Endothelial cell of umbilical vein (primary cell): ENCODE data around the gene ACSF3. TPM values are rescaled to one million over a fixed set of nuclear protein-coding genes. Genes with fewer than 3 reads are reported as not detected.

ENCODE experiments used
- BruUV-seq: library from RNA; stranded (reverse); fragments of 400-500 nt; replicated peaks from 2 replicates; lab custom pipeline; 2021; lab: Mats Ljungman, UMichigan
- CTCF ChIA-PET: fragments of 300-600, 350-600 bp; sonication (Branson Sonifier 250); formaldehyde crosslinking; loops from one replicate; lab custom pipeline; 2021; ENCODE audit warnings: antibody characterized with exemption, inconsistent platforms; lab: Charles Lee
- POLR2A ChIA-PET: fragments of 300-600, 350-600 bp; sonication (Branson Sonifier 250); formaldehyde crosslinking; loops from one replicate; lab custom pipeline; 2021; ENCODE audit warnings: antibody characterized with exemption, inconsistent platforms; lab: Charles Lee
- DNase-seq: peaks from one replicate; pipeline ENCODE4 v3.0.0-alpha.2; 2011; ENCODE audit warnings: low read depth, low spot score
- FAIRE-seq: peaks from 2 replicates; lab custom pipeline; 2011; peaks lifted over from hg19 to GRCh38; lab: Jason Lieb, UNC
- H2AFZ ChIP-seq: 2 replicates; pipeline ENCODE4 v1.6.0; 2012; ENCODE audit warnings: low read depth, low read length, control low read depth, inconsistent platforms
- H3K27ac ChIP-seq: 2 replicates; pipeline ENCODE4 v1.5.1; 2011; ENCODE audit warnings: low read depth, mild to moderate bottlenecking, control low read depth, low read length, moderate library complexity; ENCODE audit not compliant: insufficient read depth
- H3K27me3 ChIP-seq, 2 experiments: 2 replicates each; pipeline versions ENCODE4 v1.6.0 to v1.6.1; 2011; ENCODE audit warnings: low read length in 2 of 2, mixed read lengths in 1 of 2; ENCODE audit not compliant: control insufficient read depth in 2 of 2, insufficient read depth in 2 of 2
- H3K36me3 ChIP-seq, 2 experiments: 2 replicates in 1 of 2; 3 replicates in 1 of 2; pipeline ENCODE4 v1.5.1; 2011; ENCODE audit warnings: low read length in 2 of 2, mild to moderate bottlenecking in 1 of 2, moderate library complexity in 1 of 2; ENCODE audit not compliant: control insufficient read depth in 2 of 2, insufficient read depth in 2 of 2; ENCODE audit errors: extremely low read depth in 1 of 2
- H3K4me1 ChIP-seq: 3 replicates; pipeline ENCODE4 v1.5.1; 2011; ENCODE audit warnings: mild to moderate bottlenecking, low read length; ENCODE audit not compliant: control insufficient read depth, insufficient read depth; ENCODE audit errors: extremely low read depth
- H3K4me2 ChIP-seq: 2 replicates; pipeline ENCODE4 v1.6.1; 2011; ENCODE audit warnings: low read length, control low read depth, mixed read lengths; ENCODE audit not compliant: insufficient read depth
- H3K4me3 ChIP-seq, 3 experiments: fragments of 200-600 bp in 1 of 3; sonication (generic), shearing (Covaris generic) in 1 of 3; replicated peaks in 1 of 3; 2 replicates each; pipeline ENCODE4 v1.5.1; 2011 to 2016; ENCODE audit warnings: control low read depth in 3 of 3, low read length in 3 of 3, mild to moderate bottlenecking in 2 of 3, inconsistent platforms in 1 of 3, low read depth in 1 of 3, moderate library complexity in 1 of 3; ENCODE audit not compliant: insufficient read depth in 1 of 3
- H3K79me2 ChIP-seq: 2 replicates; pipeline ENCODE4 v1.6.0; 2012; ENCODE audit warnings: low read length, inconsistent platforms; ENCODE audit not compliant: control insufficient read depth, insufficient read depth
- H3K9ac ChIP-seq: replicated peaks from 2 replicates; pipeline ENCODE3; 2011; ENCODE audit warnings: low read length, control low read depth; ENCODE audit not compliant: insufficient read depth; ENCODE audit errors: extremely low read depth
- H3K9me1 ChIP-seq: replicated peaks from 3 replicates; pipeline ENCODE4 v1.6.0; 2011; ENCODE audit warnings: mild to moderate bottlenecking, low read length; ENCODE audit not compliant: control insufficient read depth, insufficient read depth; ENCODE audit errors: extremely low read depth
- H3K9me3 ChIP-seq: replicated peaks from 2 replicates; pipeline ENCODE4 v1.5.1; 2012; ENCODE audit warnings: low read length, inconsistent platforms; ENCODE audit not compliant: control insufficient read depth, insufficient read depth
- H4K20me1 ChIP-seq: replicated peaks from 2 replicates; pipeline ENCODE3; 2011; ENCODE audit warnings: mild to moderate bottlenecking, low read length; ENCODE audit not compliant: control insufficient read depth, insufficient read depth; ENCODE audit errors: extremely low read depth
- CTCF ChIP-seq, 2 donors: IDR thresholded peaks; 1 replicate in 1 of 2; 2 replicates in 1 of 2; pipeline ENCODE4 v1.5.1; 2011; ENCODE audit warnings: low read length in 2 of 2, mild to moderate bottlenecking in 2 of 2, moderate library complexity in 2 of 2, control low read depth in 1 of 2, inconsistent platforms in 1 of 2, low read depth in 1 of 2; ENCODE audit not compliant: insufficient read depth in 1 of 2; ENCODE audit errors: extremely low read depth in 1 of 2
- EZH2 ChIP-seq: IDR thresholded peaks from 2 replicates; pipeline ENCODE4 v1.6.1; 2012; ENCODE audit warnings: borderline replicate concordance, low read depth, mild to moderate bottlenecking, moderate library complexity, low read length, inconsistent platforms; ENCODE audit not compliant: severe bottlenecking
- FOS ChIP-seq: IDR thresholded peaks from 2 replicates; pipeline ENCODE4 v1.6.1; 2011; ENCODE audit warnings: mild to moderate bottlenecking, low read length, moderate library complexity, borderline replicate concordance; ENCODE audit not compliant: insufficient read depth
- GATA2 ChIP-seq: IDR thresholded peaks from 2 replicates; pipeline ENCODE4 v1.7.0; 2011; ENCODE audit warnings: low read depth, mild to moderate bottlenecking, moderate library complexity, mixed read lengths, low read length; ENCODE audit not compliant: insufficient read length, insufficient read depth
- JUN ChIP-seq: IDR thresholded peaks from 2 replicates; pipeline ENCODE4 v1.6.1; 2011; ENCODE audit warnings: borderline replicate concordance, low read depth; ENCODE audit not compliant: insufficient read length, insufficient read depth
- MAX ChIP-seq: IDR thresholded peaks from 2 replicates; pipeline ENCODE4 v1.6.1; 2011; ENCODE audit not compliant: insufficient read depth, insufficient read length
- MYC ChIP-seq: IDR thresholded peaks from one replicate; pipeline ENCODE4 v1.6.1; 2011; ENCODE audit warnings: mild to moderate bottlenecking, low read depth, low read length
- POLR2A ChIP-seq: IDR thresholded peaks from 2 replicates; pipeline ENCODE4 v1.6.1; 2012; ENCODE audit warnings: low read depth, mild to moderate bottlenecking, control low read depth, low read length
- POLR2AphosphoS5 ChIP-seq: IDR thresholded peaks from 2 replicates; pipeline ENCODE4 v1.6.1; 2012; ENCODE audit warnings: low read depth, mild to moderate bottlenecking, control low read depth, low read length, moderate library complexity; ENCODE audit not compliant: insufficient read depth
- dilution Hi-C: fragments of 300-500 bp; cut with MboI; formaldehyde crosslinking; loops from one replicate; pipeline ENCODE4 v1.15.0; 2019; ENCODE audit warnings: low sequenced_read_pairs; ENCODE audit not compliant: extremely low pct_ligation_motif_present
- intact Hi-C: fragments of 100-400 bp; cut with micrococcal nuclease; formaldehyde crosslinking; loops from one replicate; pipeline ENCODE4 v1.10.0; 2022
- polyA plus RNA-seq, 4 experiments: library from polyadenylated mRNA; depleted of rRNA in 3 of 4; stranded (reverse) in 3 of 4; unstranded in 1 of 4; fragments of >200 nt; gene quantifications; 2 replicates each; pipeline versions ENCODE4 v1.2.1 to v1.2.3, GENCODE V29; 2011 to 2012; ENCODE audit warnings: missing spikeins in 1 of 4
- total RNA-seq: library from RNA; stranded (reverse); gene quantifications from 2 replicates; pipeline ENCODE4 v1.2.3, GENCODE V29; 2021

The ACSF3 gene
- total and polyA plus RNA-seq, 2 donors (not counting 3 experiments of a cell fraction or from before 2014, with no cell fraction given): 18.6 to 33.2 TPM

- BruUV-seq: no TSS peak
- Histone ChIP-seq H3K4me3 (no peak overlapping the region), H3K9me1 (no peaks in the 10 kb centered on the region), H3K27me3 (no peaks in the 10 kb centered on the region), H3K9ac (no peak overlapping the region), H3K4me2 (no peak overlapping the region), H3K36me3 (peaks cover 0 to 3% of the 10 kb centered on the region in 2 experiments), H3K27ac (no peak overlapping the region), H4K20me1 (no peaks in the 10 kb centered on the region), H2AFZ (no peak overlapping the region), H3K9me3 (no peaks in the 10 kb centered on the region), H3K79me2 (no peaks in the 10 kb centered on the region), H3K4me1 (no peaks in the 10 kb centered on the region)
- DNase-seq (no peak), FAIRE-seq (no peak)
- POLR2A ChIA-PET: no interaction called here
- dilution Hi-C loops (loop anchor here (25.0 kb wide), 1 partner anchor 178 kb away; no protein-coding TSS in a partner anchor), intact Hi-C loops (no loop called here)
- TF ChIP-seq EZH2: no peak
- TF ChIP-seq POLR2A: no peak
- no peak for TF ChIP-seq JUN
- no peak for TF ChIP-seq MYC
- no peak for TF ChIP-seq GATA2
- no peak for TF ChIP-seq POLR2AphosphoS5
- TF ChIP-seq CTCF (IDR thresholded peaks at IDR 0.05; ENCODE audit: extremely low read depth in 1 of 2, insufficient read depth in 1 of 2, low read depth in 1 of 2, low read length in 2 of 2): no peak
- TF ChIP-seq MAX: no peak
- TF ChIP-seq FOS: no peak
- CTCF ChIA-PET: no interaction called here
Observed at GRCh38 chr16:89139907-89140361, 46.3 kb downstream of the ACSF3 start.
